GM12873 (cell line): ENCODE data around the gene SPACA4.

Experiments
- TF ChIP-seq, protein P1 (sequence below): IDR thresholded peaks from 2 replicates; pipeline ENCODE4 v1.5.1; 2012; ENCODE audit warnings: low read depth, mild to moderate bottlenecking, moderate library complexity, low read length, control low read depth; ENCODE audit not compliant: insufficient read depth; ENCODE audit errors: missing control alignments

The SPACA4 gene

GRCh38 chr19:48569814-48570213, 36.7 kb upstream of the SPACA4 start:
- TF ChIP-seq, protein P1, sequence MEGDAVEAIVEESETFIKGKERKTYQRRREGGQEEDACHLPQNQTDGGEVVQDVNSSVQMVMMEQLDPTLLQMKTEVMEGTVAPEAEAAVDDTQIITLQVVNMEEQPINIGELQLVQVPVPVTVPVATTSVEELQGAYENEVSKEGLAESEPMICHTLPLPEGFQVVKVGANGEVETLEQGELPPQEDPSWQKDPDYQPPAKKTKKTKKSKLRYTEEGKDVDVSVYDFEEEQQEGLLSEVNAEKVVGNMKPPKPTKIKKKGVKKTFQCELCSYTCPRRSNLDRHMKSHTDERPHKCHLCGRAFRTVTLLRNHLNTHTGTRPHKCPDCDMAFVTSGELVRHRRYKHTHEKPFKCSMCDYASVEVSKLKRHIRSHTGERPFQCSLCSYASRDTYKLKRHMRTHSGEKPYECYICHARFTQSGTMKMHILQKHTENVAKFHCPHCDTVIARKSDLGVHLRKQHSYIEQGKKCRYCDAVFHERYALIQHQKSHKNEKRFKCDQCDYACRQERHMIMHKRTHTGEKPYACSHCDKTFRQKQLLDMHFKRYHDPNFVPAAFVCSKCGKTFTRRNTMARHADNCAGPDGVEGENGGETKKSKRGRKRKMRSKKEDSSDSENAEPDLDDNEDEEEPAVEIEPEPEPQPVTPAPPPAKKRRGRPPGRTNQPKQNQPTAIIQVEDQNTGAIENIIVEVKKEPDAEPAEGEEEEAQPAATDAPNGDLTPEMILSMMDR: no peak

- TF ChIP-seq, protein P1: no peak
Measured at GRCh38 chr19:48571378-48572162, 35.0 kb upstream of the SPACA4 start.

- TF ChIP-seq, protein P1: no peak
Measured at GRCh38 chr19:48573163-48573505, 33.4 kb upstream of the SPACA4 start.

DNA sequence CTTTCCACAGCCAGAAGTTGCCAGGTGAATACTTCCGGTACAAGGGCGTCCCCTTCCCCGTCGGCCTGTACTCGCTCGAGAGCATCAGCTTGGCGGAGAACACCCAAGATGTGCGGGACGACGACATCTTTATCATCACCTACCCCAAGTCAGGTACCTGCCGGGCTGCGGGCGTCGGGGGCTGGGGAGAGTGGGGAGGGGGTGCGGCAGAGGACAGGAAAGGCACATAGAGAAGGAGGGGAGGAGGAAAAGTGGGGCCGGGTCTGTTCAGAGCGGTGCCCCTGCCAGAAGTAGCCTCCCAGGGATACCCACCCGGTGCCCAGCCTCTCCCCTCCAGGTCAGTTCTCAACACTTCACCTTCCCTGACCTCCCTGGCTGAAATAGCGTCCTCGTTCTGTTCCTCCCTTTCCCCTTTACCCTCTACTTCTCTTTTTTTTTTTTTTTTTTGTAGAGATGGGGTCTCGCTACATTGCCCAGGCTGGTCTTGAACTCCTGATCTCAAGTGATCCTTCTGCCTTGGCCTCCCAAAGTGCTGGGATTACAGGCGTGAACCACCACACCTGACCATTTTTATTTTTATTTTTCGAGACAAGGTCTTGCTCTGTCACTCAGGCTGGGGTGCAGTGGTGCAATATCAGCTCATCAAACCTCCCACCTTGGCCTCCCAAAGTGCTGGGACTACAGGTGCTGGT, 30.5 kb upstream of the SPACA4 start:
- TF ChIP-seq, protein P1: no peak

GRCh38 chr19:48578891-48579290, 27.7 kb upstream of the SPACA4 start:
- TF ChIP-seq, protein P1: no peak

DNA sequence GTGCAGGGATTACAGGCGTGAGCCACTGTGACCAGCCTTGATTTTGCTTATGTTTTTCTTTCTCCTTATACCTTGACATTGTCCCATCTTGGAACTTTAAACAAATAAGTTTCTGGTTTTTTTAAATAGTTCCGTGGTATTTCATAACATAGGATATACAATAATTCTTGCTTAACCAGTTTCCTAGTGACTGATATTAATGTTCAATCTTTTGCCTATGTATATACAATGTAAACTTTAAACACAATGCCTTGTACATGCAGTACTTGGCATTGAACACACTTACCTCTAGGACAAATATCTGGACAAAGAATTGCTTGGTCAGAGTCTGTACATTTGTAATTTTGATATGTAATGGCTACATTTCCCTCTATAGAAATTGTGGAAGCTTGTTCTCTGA, 24.4 kb upstream of the SPACA4 start:
- TF ChIP-seq, protein P1: no peak

GRCh38 chr19:48587387-48587786, 19.2 kb upstream of the SPACA4 start:
- TF ChIP-seq, protein P1: no peak
